ENCODE results near the gene FNIP2.
A peak's percentile ranks its signal among the peaks of the same experiment; 100 is the strongest.
"Not testable (repeated sequence)": the region's sequence is repeated elsewhere in the genome, so short reads cannot be mapped to it uniquely, and the experiment has no call there.

Gene FNIP2

GRCh38 chr4:158788516-158788915 is 19.7 kb downstream of the FNIP2 start:
- Histone ChIP-seq H3K4me3 (no peak overlapping the region), H3K27ac (peak overlapping the region in 1 of 2 donors; percentile 17)
- no peak for DNase-seq (ENCODE audit: low spot score)
- TF ChIP-seq, protein P1, sequence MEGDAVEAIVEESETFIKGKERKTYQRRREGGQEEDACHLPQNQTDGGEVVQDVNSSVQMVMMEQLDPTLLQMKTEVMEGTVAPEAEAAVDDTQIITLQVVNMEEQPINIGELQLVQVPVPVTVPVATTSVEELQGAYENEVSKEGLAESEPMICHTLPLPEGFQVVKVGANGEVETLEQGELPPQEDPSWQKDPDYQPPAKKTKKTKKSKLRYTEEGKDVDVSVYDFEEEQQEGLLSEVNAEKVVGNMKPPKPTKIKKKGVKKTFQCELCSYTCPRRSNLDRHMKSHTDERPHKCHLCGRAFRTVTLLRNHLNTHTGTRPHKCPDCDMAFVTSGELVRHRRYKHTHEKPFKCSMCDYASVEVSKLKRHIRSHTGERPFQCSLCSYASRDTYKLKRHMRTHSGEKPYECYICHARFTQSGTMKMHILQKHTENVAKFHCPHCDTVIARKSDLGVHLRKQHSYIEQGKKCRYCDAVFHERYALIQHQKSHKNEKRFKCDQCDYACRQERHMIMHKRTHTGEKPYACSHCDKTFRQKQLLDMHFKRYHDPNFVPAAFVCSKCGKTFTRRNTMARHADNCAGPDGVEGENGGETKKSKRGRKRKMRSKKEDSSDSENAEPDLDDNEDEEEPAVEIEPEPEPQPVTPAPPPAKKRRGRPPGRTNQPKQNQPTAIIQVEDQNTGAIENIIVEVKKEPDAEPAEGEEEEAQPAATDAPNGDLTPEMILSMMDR (IDR thresholded peaks at IDR 0.05) = no peak

DNA sequence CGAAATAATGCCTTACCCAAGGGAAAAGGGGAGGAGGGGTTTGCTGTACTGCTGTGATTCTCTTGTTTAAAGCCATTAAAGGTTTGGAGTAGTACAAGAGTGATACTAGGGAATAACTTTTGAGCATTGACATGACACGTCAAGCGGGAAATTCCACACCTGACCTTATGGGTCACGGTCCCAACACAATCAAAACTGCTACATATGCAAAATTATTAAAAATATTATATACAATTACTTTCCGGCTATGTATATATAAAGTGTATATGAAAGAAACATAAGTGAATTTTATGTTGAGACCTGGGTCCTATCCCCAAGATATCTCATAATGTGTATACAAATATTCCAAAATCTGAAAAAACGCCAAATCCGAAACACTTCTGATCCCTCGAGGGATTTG is 21.0 kb downstream of the FNIP2 start:
- Histone ChIP-seq H3K27ac (no peak overlapping the region), H3K4me3 (no peak overlapping the region)

GRCh38 chr4:158793021-158793420 is 24.2 kb downstream of the FNIP2 start:
- Histone ChIP-seq H3K27ac (no peak overlapping the region), H3K4me3 (no peak overlapping the region)
- TF ChIP-seq, protein P1 (IDR thresholded peaks at IDR 0.05) = no peak
- DNase-seq (ENCODE audit: low spot score) = no peak

More for the DNA sequence above, 21.0 kb downstream of the FNIP2 start:
- DNase-seq (ENCODE audit: low spot score) = no peak
- TF ChIP-seq, protein P1 (IDR thresholded peaks at IDR 0.05) = no peak

GRCh38 chr4:158793430-158793829 is 24.6 kb downstream of the FNIP2 start:
- H3K27ac ChIP-seq; DNase-seq (ENCODE audit: low spot score); H3K4me3 ChIP-seq: not testable (repeated sequence)

DNA sequence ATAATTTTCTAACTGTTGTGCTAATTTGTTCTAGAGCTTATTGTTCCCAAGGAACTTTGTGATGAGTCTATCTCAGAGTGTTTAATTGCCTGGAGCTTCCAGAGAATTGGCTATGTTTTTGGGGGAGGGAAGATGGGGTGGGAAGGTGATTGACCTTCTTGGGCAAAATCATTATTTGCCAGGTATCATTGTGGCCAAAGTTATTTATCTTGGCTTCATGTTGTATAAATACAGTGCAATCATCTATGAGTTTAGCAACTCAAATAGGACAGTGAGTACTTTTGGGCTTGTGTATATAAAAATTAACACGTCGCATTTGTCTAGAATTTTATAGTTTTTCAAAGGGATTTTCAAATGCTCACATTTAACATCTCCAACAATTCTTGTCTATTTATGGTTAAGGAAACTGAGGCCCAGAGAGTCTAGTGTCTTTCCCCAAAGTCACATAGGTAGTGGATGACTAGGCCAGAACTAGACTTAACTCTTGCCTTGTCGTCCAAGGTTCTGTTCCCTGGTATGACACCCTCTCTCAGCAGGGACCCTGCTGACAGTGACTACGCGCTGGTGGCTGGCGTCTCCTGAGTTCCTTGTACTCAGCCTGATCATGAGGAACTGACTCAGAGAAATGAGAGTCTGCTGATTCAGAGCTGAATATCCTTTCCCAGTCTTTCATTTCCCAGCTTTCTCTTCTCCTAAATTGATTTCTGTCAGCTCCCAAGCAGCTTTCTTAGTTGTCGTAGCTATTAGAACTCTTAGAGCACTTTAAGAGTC is 27.7 kb downstream of the FNIP2 start:
- no peak for DNase-seq (ENCODE audit: low spot score)
- Histone ChIP-seq H3K4me3 (no peak overlapping the region), H3K27ac (no peak overlapping the region)
- TF ChIP-seq, protein P1 (IDR thresholded peaks at IDR 0.05) = no peak

- H3K27ac ChIP-seq = no peak overlapping the region
Observed at GRCh38 chr4:158798062-158798461, 29.2 kb downstream of the FNIP2 start.

DNA sequence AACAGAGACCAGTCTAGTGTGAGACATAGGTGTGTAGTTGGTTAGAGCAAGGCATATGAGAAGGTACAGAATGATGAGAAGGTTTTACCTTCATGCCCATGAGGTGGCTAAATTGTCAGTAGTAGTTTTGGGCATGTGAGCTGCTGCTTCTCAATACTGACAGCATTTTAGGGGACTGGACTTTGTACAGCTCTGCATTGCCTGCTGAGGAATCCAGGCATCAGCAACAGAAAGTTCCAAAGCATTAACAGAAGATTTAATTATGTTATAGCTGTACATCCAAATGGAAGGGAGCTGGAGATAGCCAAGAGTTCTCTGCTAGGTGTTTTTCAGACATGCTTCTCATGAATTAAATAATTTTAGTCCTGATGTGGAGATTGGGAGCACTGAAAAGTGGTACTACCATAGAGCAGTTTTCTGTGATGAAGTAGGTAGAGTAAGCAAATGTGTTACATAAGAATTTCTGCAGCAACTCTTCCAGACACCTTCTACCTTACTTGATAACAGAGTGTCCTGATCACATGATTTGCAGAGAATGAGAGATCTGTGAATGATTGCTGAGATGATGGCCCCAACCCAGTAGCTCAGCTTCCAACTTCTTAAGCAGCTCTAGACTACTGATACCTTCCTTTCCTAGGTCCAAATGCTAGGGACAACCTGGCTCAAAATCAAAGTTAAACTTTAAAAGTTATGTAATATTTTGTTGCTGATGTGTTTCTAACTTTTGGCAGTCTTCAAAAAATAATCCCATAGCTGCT is 30.4 kb downstream of the FNIP2 start:
- no peak for DNase-seq (ENCODE audit: low spot score)
- TF ChIP-seq, protein P1 (IDR thresholded peaks at IDR 0.05) = no peak
- H3K4me3 ChIP-seq = no peak overlapping the region
- no peak overlapping the region for H3K27ac ChIP-seq

More at GRCh38 chr4:158798062-158798461, 29.2 kb downstream of the FNIP2 start:
- H3K4me3 ChIP-seq = no peak overlapping the region
- TF ChIP-seq, protein P1 (IDR thresholded peaks at IDR 0.05) = no peak
- no peak for DNase-seq (ENCODE audit: low spot score)
